Erythroblast (primary cell): ENCODE results near the gene DQX1.

Experiments used
- GATA1 ChIP-seq: IDR thresholded peaks from 2 replicates; pipeline ENCODE4 v1.6.1; 2011; ENCODE audit warnings: low read depth, mild to moderate bottlenecking, control low read depth, low read length, moderate library complexity
- POLR2A ChIP-seq: IDR thresholded peaks from 2 replicates; pipeline ENCODE4 v1.6.1; 2011; ENCODE audit warnings: mild to moderate bottlenecking, low read length

DNA sequence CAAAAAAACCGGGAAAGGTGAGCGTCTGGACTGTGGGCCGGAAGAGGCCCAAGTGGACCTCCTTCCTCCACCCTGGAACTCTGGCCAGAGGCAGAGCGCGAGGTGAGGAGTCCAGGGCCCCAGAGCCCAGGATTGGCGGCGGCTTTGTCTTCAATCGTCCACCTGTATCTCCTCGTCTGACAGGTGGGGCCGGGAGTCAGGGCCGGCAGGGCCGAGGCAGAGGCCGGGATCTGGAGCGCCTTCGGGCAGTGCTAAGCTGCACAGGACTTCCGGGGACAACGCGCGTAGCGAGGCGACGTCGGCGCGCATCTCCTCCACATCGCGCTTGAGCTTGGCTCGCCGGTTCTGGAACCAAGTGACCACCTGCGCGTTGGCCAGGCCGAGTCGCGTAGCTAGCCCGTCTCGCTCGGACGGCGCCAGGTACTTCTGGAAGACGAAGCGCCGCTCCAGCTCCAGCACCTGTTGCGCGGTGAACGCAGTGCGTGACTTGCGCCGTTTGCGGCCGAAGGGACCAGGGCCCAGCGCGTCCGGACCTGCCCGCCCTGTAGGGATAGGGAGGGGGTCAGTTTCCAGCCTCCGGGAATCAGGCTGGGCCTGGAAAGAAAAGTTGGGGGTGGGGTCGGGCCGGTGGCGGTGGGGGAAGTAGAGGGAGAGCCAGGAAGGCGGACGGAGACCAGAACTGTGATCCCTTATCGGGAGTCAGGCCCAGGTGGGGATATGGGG is 28.1 kb downstream of the DQX1 start:
- TF ChIP-seq POLR2A, result no peak
- no peak for TF ChIP-seq GATA1
